Measurements from ENCODE around the gene SLC35F4. TPM values are rescaled to one million over a fixed set of nuclear protein-coding genes. Genes with fewer than 3 reads are reported as not detected.
"Not testable (repeated sequence)": the region's sequence is repeated elsewhere in the genome, so short reads cannot be mapped to it uniquely, and the experiment has no call there.

SLC35F4 gene
- total and polyA plus RNA-seq, 2 donors (not counting 1 experiment from before 2014, with no cell fraction given) = not detected

DNA sequence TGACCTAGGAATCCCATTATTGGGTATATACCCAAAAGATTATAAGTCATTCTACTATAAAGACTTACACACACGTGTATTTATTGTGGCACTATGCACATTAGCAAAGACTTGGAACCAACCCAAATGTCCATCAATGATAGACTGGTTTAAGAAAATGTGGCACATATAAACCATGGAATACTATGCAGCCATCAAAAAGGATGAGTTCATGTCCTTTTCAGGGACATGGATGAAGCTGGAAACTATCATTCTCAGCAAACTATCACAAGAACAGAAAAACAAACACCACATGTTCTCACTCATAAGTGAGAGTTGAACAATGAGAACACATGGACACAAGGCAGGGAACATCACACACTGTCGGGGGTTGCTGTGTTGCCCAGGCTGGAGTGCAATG is 10.2 kb downstream of the SLC35F4 start:
- H3K4me3 Mint-ChIP-seq; H3K4me1 Mint-ChIP-seq; H3K27ac Mint-ChIP-seq; H3K27me3 Mint-ChIP-seq; H3K27me3 ChIP-seq (replicated peaks in 1 of 4; ENCODE audit: control extremely low read depth in 1 of 4, control insufficient read depth in 3 of 4, insufficient read depth in 4 of 4, low read length in 3 of 4); H4K20me1 ChIP-seq (ENCODE audit: control insufficient read depth, insufficient read depth, low read length, poor library complexity, severe bottlenecking); H3K4me2 ChIP-seq (replicated peaks; ENCODE audit: low read depth, low read length, poor library complexity, severe bottlenecking); POLR2A ChIA-PET; intact Hi-C loops (cut with micrococcal nuclease); H3K4me3 ChIP-seq (ENCODE audit: control extremely low read depth in 1 of 5, extremely low read depth in 1 of 5, insufficient read depth in 1 of 5, low read depth in 2 of 5, low read length in 4 of 5); ATAC-seq (ENCODE audit: low read depth); CTCF ChIA-PET; H3K27ac ChIP-seq (ENCODE audit: low read length in 2 of 2); H3K4me1 ChIP-seq (ENCODE audit: control insufficient read depth in 2 of 2, insufficient read depth in 2 of 2, low read length in 2 of 2); H3K9me3 ChIP-seq (ENCODE audit: control extremely low read depth in 1 of 3, control insufficient read depth in 2 of 3, insufficient read depth in 1 of 3, low read length in 2 of 3); DNase-seq; H3K36me3 ChIP-seq (replicated peaks in 1 of 2; ENCODE audit: control extremely low read depth in 1 of 2, control insufficient read depth in 1 of 2, extremely low read depth in 1 of 2, insufficient read depth in 2 of 2, low read length in 1 of 2); H3K9ac ChIP-seq (ENCODE audit: low read length); H2AFZ ChIP-seq (ENCODE audit: insufficient read depth, low read depth, low read length, poor library complexity, severe bottlenecking); H3K79me2 ChIP-seq (ENCODE audit: control insufficient read depth, insufficient read depth, low read length); H3K9me3 Mint-ChIP-seq (ENCODE audit: insufficient read depth): not testable (repeated sequence)
- 88% methylated on average over 1 of the region's 2 CpGs for WGBS (ENCODE audit: insufficient coverage)

DNA sequence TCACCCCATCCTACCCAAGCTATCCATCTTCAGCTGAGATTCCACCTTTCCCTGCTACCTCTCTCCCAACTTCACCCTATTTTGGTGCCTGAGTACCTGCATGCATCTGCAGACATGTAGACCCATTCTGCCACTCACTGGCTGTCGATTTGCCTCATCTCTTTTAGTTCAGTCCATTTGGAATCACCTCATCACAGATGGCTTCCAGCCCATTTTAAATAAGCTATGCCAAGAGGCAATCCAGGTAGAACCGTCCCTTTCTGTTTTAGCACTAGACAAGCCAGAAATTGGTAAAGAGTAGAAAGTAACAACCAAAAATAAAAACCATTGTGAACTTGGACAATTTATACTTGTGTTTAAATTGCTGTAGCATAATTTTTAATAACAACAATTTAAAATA is 11.3 kb downstream of the SLC35F4 start:
- H3K36me3 ChIP-seq (replicated peaks in 1 of 2; ENCODE audit: control extremely low read depth in 1 of 2, control insufficient read depth in 1 of 2, extremely low read depth in 1 of 2, insufficient read depth in 2 of 2, low read length in 1 of 2) = no peaks in the 10 kb centered on the region
- Mint-ChIP-seq H3K27ac (no peak overlapping the region), H3K27me3 (peaks cover 3% of the 10 kb centered on the region), H3K9me3 (ENCODE audit: insufficient read depth) (peaks cover 2% of the 10 kb centered on the region), H3K4me3 (no peak overlapping the region), H3K4me1 (no peaks in the 10 kb centered on the region)
- DNase-seq (no peak), ATAC-seq (ENCODE audit: low read depth) (no peak)
- no peaks in the 10 kb centered on the region for H3K79me2 ChIP-seq (ENCODE audit: control insufficient read depth, insufficient read depth, low read length)
- no CpG with 5 or more reads among the region's 2 CpGs for WGBS (ENCODE audit: insufficient coverage)
- no peak overlapping the region for H3K27ac ChIP-seq (ENCODE audit: low read length in 2 of 2)
- intact Hi-C loops (cut with micrococcal nuclease) = no loop called here
- no peak for TF ChIP-seq EZH2 (IDR thresholded peaks at IDR 0.05; ENCODE audit: borderline replicate concordance, insufficient read depth, low read depth, low read length, poor library complexity, severe bottlenecking)
- TF ChIP-seq, protein P1, sequence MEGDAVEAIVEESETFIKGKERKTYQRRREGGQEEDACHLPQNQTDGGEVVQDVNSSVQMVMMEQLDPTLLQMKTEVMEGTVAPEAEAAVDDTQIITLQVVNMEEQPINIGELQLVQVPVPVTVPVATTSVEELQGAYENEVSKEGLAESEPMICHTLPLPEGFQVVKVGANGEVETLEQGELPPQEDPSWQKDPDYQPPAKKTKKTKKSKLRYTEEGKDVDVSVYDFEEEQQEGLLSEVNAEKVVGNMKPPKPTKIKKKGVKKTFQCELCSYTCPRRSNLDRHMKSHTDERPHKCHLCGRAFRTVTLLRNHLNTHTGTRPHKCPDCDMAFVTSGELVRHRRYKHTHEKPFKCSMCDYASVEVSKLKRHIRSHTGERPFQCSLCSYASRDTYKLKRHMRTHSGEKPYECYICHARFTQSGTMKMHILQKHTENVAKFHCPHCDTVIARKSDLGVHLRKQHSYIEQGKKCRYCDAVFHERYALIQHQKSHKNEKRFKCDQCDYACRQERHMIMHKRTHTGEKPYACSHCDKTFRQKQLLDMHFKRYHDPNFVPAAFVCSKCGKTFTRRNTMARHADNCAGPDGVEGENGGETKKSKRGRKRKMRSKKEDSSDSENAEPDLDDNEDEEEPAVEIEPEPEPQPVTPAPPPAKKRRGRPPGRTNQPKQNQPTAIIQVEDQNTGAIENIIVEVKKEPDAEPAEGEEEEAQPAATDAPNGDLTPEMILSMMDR (IDR thresholded peaks at IDR 0.05) = no peak
- H3K27me3 ChIP-seq (replicated peaks in 1 of 4; ENCODE audit: control extremely low read depth in 1 of 4, control insufficient read depth in 3 of 4, insufficient read depth in 4 of 4, low read length in 3 of 4) = no peaks in the 10 kb centered on the region
- ChIA-PET POLR2A (no interaction called here), CTCF (no interaction called here)
- H2AFZ ChIP-seq (ENCODE audit: insufficient read depth, low read depth, low read length, poor library complexity, severe bottlenecking) = no peak overlapping the region
- no peaks in the 10 kb centered on the region for H3K4me1 ChIP-seq (ENCODE audit: control insufficient read depth in 2 of 2, insufficient read depth in 2 of 2, low read length in 2 of 2)
- no peak overlapping the region for H3K9ac ChIP-seq (ENCODE audit: low read length)
- no peak overlapping the region for H3K4me2 ChIP-seq (replicated peaks; ENCODE audit: low read depth, low read length, poor library complexity, severe bottlenecking)
- no peak overlapping the region for H3K4me3 ChIP-seq (ENCODE audit: control extremely low read depth in 1 of 5, extremely low read depth in 1 of 5, insufficient read depth in 1 of 5, low read depth in 2 of 5, low read length in 4 of 5)
- H4K20me1 ChIP-seq (ENCODE audit: control insufficient read depth, insufficient read depth, low read length, poor library complexity, severe bottlenecking) = no peaks in the 10 kb centered on the region
- H3K9me3 ChIP-seq (ENCODE audit: control extremely low read depth in 1 of 3, control insufficient read depth in 2 of 3, insufficient read depth in 1 of 3, low read length in 2 of 3) = no peaks in the 10 kb centered on the region
